GM21717 (cell line): ENCODE data around the gene PLAAT2.
"Not testable (repeated sequence)": the region's sequence is repeated elsewhere in the genome, so short reads cannot be mapped to it uniquely, and the experiment has no call there.

Experiments used
- ATAC-seq: cut with Tn5 transposase; IDR thresholded peaks from one replicate; pipeline ENCODE4 v1.9.1; 2021; ENCODE audit warnings: mild to moderate bottlenecking, moderate library complexity; ENCODE audit not compliant: unreplicated experiment

PLAAT2 gene

DNA sequence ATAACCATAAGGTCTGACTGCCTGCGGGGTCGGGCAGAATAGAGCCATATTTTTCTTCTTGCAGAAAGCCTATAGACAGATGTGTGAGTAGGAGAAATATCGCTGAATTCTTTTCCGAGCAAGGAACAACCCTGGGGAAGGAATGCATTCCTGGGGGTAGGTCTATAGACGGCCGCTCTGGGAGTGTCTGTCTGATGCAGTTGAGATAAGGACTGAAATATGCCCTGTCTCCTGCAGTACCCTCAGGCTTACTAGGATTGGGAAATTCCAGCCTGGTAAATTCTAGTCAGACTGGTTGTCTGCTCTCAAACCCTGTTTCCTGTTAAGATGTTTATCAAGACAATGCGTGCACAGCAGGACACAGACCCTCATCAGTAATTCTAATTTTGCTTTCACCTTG, 18.0 kb upstream of the PLAAT2 start:
- not testable (repeated sequence) for ATAC-seq

DNA sequence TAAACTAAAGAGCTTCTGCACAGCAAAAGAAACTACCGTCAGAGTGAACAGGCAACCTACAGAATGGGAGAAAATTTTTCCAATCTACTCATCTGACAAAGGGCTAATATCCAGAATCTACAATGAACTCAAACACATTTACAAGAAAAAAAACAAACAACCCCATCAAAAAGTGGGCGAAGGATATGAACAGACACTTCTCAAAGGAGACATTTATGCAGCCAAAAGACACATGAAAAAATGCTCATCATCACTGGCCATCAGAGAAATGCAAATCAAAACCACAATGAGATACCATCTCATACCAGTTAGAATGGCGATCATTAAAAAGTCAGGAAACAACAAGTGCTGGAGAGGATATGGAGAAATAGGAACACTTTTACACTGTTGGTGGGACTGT, 15.7 kb upstream of the PLAAT2 start:
- not testable (repeated sequence) for ATAC-seq

DNA sequence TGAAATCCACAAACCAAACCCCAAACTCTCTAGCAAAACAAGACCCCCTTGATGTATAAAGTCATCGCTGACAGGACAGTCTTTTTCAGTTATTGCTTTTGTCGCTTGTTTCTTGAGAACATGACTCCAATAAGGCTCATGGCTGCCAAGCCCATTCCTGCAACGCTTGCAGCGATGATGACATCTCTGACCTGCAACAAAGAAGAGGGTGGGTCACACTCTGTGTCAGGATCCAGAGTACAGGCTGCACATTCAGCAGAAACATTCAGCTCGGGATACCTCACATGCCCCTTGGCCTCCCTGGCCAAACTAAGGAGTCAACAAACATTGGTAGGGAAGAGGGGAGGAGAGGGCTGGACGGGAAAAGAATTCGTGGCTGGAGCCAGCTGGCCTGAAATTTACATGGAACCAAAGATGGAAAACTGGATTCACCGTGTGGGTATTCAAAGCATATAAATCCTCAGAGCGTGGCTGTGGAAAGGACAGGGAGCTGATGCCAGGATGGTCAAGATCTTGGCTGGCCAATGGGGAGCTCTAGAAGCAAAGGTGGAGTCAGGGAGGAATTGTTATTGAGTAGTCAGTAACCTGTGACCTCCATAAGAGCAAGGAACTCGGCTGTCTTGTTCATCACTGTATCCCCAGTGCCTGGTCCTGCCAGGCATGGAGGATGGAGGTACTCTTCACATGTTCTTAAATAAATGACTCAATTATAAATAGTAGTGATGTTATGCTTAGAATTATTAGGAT, 11.8 kb upstream of the PLAAT2 start:
- ATAC-seq, result no peak

DNA sequence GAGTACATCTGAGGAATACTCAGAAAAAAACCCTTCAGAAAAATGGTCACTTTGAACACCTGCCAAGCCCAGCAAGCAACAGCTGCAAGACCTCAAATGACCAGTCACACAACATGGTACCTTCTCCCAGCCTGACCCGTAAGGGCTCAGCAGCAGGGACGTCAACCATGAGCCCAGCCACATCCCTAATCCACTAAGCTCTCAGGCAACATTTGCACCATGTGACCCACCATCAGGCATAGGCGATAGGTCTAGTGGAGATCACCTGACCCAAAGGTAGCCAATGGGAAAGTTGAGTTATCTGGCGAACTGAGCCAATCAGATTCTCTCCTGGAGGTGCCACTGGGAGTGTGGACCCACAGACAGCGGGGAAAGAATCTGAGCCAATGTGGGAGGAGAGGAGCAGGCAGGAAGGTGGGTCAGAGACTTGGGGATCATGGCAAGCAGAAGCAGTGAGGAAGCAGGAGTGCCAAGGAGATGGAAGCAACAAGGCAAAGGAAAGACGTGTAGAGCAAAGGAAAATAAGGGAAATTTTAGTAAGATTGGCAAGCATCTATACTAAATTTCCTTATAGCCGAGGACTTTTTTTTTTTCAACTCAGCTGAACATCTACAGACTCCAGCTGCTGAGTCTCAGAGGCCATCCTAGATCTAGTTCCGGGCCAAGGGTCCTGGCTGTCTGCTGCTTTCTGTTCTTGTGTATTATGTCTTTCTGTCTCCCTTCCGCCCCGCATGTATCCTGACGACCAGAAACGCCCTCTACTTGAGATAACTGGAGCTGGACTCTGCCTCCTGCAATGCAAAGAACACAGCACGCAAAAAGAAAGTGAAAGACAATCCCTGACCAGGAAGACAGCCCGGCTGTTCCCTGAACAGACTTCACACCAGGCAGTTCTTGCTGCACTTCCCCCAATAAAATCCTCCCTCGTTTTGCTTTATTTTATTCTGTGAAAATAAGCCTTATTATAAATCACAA, 11.0 kb upstream of the PLAAT2 start:
- ATAC-seq, result no peak

DNA sequence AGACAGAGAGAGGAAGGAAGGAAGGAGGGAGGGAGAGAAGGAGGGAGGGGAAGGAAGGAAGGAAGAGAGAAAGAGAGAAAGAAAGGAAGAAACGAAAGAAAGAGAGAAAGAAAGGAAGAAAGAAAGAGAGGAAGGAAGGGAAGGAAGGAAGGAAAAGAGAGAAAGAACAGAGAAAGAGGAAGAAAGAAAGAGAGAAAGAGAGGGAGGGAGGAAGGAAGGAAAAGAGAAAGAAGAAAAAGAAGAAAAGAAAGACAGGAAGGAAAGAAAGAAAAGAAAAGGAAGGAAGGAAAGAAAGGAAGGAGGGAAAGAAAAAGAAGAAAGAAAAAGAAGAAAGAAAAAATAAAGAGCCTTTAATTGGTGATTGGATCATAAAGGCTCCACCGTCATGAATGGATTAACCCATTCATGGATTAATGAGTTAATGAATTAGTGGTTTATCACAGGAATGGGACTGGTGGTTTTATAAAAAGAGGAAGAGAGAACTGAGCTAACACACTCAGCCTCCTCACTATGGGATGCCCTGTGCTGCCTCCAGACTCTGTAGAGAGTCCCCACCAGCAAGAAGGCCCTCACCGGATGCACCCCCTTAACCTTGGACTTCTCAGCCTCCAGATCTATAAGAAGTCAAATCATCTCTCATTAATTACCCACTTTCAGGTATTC, 9.0 kb upstream of the PLAAT2 start:
- no peak for ATAC-seq

DNA sequence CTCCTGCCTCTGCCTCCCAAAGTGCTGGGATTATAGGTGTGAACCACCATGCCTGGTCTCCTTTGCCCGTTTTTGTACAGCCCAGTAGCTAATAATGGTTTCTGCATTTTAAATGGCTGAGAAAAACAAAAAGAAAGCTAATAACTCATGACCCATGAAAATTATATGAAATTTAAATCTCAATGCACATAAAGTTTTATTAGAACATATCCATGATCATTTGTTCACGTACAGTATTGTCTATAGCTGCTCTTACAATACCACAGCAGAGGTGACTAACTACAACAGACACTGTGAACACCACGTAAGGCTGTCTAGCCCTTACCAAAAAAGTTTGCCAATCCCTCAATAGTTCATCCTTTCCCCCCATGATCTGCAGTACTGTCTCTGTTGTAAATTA, 6.4 kb upstream of the PLAAT2 start:
- ATAC-seq, result no peak

DNA sequence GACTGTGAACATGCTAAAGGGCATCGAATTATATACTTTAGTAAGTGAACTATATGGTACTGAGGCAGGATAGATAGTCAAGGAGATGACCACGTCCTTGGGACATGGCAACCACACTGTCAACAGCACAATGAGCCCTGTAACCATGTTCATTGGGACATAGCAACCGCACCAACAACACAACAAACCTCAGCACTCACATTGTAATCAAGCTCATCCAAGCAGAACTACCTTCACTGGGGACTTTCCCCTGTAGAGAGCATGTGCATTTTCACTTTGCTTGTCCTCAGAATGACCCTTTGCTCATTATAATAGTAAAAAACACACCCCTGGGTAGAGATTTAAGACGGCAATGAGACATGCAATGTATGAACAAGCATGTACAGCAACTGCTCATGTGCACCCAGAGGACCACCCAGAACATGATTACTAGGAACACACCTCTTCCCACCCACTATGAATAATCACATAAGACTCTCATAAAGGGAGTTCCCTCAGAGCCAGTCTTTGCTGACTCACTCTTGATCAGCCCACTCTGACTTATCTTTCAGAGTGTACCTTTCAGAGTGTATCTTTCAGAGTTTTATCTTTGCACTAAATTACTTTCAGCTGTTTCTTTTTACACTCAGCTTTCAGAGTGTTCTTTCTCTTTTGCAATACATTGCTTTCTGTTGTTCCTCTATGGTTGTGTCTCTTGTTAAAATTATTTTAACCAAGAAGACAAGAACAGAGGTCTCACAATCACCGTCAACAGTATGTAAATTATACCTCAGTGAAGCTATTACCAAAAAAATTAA, 4.1 kb upstream of the PLAAT2 start:
- ATAC-seq, result peak; percentile 66

DNA sequence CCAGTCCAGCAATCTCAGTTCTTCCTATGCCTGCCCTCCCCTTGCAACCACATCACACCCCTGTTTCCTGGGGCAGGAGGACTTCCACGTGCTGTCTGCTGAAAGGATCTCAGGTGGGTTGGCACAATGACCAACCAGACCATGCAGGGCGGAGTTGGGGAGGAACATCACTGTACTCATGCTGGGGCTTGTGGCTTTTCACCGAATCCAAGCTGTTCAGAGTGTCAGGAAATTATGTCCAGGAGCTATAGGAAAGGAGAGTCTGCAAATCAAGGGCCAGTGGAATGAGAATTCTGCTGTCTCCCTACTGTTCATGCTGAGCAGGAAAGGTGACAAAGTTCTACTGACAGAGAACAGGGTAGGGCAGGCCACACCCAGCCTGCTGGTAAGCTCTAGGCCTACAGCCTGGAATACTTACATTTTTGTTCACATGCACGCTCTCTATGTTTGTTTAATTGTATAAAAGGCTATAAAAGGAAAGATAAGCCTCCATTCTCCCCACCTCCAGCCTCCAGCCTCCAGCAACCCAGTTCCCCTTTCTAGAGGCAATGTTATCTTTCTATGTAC, 1.7 kb upstream of the PLAAT2 start:
- no peak for ATAC-seq

DNA sequence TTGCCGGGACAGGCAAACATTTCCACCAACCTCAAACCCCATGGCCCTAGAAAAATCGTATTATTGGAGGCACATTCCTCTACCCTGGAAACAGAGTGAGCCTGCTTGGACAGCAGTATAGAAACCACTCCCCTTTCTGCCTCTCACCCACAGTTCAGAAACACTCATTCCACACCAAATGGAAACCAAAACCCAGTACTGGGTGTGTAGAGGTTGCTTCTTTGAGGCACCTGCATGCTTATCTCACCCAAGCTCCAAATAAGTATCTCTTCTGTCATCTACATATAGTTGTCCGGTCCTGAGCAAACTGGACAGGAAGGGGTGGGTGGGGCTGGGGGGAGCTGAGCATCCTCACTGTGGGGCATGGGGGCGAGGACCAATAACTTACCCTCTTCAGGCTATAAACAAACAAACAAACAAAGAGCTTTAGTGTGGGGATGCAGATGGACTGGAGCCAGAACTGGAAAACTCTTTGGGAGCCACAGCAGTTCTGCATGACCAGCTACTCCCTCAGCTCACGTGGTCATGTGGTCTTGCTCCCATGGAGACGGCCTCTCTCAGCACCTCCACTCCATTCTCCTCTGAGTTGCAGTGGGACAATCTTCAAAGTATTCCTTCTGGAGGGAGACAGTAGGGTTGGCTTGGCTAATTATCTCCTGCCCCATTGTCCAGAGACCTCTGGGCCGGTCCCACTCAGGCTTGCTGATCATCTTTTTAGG, 1.0 kb upstream of the PLAAT2 start:
- peak; percentile 60 for ATAC-seq

DNA sequence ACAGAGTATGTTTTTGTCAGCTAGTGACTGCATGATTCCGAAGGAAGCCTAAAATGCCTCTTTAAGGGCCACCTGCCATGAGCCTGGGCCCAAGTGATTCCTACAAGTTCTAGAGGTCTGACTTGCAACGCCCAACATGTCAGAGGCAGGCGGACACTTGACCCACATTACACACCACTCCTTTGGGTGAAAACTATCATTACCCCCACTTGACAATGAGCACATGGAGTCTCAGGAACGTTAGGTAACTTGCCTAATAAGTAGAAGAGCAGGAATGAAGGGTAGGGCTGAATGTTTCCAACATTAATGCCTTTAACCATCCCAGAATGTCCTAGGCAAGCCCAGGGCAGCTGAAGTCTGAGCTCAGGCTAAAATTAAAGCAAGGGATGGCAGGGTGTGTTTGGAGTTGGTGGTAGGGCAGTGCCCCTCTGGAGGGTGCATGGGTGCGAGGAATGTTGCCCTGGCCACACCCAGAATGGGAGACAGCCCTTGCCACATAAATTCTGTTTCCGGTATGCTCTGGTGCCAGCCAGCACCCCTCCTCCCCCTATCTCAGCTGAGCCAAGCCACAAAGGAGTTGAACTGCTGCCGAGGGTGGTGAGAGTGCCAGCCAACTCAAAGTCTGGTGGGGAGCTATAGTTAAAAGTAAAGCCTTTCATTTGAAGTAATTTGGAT, 2.5 kb downstream of the PLAAT2 start:
- ATAC-seq, result no peak

DNA sequence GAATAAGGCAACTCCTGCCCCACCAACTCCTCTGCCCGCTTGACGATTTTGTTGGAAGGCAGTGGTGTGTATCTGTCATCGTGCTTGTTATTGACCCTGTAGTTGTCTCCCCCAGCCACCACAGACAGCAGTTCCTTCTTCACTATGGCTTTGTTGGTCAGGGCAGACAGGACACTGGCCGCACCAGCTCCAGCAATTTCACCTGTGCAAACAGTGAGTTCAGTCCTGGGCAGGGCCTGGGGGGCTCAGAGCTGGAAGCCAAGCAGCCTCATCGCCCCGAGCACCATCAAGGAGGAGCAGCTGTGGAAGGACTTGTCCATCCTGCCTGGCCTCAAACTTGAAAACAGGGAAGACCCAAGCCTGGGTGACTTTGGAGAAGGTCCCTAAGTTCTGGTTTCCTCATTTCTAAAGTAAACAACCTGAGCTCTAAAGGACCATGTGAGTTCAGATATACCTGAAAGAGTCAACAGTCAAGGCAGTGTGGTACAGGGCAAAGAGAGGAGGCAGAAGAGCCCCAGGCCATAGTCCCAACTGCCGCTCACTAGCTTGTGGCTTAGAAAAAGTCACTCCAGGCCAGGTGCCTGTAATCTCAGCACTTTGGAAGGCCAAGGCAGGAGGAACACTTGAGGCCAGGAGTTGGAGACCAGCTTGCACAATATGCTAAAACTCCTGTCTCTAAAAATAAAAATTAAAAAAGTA, 4.6 kb downstream of the PLAAT2 start:
- no peak for ATAC-seq

DNA sequence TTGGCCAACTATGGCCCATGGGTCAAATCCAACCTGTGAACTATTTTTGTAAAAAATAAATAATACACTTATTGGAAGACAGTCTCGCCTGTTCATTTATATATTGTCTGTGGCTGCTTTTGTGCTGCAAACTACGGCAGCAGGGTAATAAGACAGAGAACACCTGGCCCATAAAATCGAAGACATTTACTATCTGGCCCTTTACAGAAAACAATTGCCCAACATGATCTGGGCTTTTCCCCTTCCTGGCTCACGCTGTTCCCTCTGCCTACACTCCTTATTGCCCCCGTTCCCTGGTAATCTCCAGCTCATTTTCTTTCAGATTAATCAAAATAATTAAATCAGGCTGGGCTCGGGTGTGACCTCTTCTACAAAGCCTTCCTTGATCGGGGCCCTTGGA, 5.6 kb downstream of the PLAAT2 start:
- ATAC-seq, result no peak

DNA sequence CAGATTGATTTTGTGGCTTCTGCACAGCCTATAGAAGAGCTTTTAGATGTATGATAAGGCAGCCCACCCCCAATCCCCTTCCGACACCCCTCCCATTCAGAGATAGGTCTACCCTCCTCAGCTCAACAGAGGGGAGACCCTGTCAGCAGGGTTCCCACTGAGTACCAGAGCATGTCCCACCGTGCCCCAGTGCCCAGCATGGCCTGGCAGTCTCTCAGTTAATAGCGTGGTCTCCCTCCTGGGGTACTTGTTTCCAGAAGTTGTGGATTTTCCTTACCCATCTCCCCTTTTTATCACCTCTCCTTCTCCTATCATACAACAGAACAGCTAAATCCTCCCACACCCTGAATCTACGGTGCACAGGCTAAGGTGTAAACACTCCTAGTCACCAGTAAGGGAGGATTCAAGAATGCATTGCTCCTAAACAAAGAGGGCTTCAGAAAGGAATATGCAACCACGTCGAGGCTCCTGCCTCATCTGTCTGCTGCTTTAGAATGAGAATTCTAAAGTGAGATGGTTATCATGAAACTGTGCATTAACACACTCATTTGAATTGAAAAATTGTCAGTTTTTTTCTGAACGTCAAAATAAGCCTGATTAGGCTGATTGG, 6.7 kb downstream of the PLAAT2 start:
- no peak for ATAC-seq

DNA sequence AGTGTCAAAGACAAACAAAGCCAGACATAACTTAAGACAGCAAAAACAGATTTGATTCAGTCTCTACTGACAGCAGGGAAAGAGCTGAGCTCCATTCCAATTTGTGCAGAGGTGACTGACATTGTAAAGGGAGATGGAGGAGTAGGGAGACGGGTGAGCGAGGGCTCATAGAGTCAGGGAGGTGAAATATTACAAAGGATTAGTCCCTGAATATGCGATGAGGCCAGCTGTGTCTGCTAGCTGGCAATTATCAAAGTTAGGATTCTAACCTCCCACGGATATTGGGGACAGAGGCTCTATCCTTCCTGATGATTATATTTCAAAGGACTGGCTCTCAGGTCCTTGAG, 8.3 kb downstream of the PLAAT2 start:
- no peak for ATAC-seq

DNA sequence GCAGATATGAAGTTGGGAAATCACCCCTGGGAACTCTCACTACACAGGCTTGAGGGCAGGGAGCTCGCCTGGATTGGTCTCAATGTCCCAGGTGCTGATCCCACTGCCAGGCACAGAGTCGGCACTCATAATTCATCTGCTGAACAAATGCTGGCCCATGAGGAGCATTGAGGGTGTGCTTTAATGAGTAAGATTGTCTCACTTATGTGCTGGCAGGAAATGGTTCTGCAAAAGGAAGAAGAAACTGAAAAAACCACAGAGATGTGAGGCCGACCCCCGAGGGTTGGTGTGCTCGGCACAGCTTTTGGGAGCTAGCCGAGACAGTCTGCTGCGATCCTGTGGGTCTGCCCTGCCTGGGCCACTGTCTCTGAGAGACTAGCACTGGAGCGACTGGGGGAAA, 9.4 kb downstream of the PLAAT2 start:
- ATAC-seq, result peak; percentile 62

DNA sequence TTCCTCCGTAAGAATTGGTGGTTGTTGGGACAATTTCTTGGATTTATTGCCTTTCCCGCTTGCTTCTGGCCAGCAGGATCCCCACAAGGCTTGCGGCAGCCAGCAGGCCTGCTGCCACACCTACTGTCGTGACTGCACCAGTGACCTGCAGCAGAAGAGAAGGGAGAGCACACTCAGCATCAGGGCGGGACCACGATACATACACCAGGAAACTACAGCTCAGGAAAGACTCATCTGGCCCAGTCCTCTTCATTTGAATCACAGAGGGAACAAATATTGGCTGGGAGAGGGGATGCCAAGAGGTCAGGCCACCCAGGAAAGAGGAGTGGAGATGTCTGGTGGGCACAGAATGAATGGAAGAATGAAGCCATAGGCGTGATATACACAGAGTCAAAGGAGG, 10.3 kb downstream of the PLAAT2 start:
- ATAC-seq, result no peak

DNA sequence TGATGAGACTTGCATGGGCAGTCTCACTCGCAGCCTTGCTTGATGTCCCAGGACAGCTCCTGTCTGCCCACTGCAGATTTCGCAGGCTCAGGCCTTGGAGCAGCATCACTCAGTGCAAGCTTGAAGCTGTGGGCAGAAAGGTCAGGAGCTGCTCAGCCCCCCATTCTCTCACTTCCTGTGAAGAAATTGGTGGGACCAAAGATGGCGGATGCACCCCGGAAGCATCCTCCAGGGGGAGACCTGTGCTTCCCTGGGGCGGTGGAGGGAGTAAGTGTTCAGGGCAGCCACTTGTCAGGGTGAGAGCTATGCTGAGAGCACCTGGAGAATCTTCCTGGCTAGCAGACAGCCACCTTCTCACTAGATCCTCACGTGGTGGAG, 11.3 kb downstream of the PLAAT2 start:
- no peak for ATAC-seq
